Thymus (tissue), 2 donors: ENCODE data around the gene UPK1B. TPM values are rescaled to one million over a fixed set of nuclear protein-coding genes. Genes with fewer than 3 reads are reported as not detected.

Source experiments
- polyA plus RNA-seq: library from polyadenylated mRNA; stranded (reverse); fragments of 200-250 nt; gene quantifications from one replicate; pipeline ENCODE4 v1.2.3, GENCODE V29; 2013
- total RNA-seq: library from RNA; stranded (reverse); fragments of 120-200 nt; gene quantifications from one replicate; pipeline ENCODE4 v1.2.4, GENCODE V29; 2013
- donor health status: healthy.

UPK1B gene
- total and polyA plus RNA-seq, 2 donors, result 0.52 to 8.6 TPM

Other genes starting within 250 kb of the UPK1B start
- 0.42 TPM for gene IGSF11, start 138.8 kb upstream of the UPK1B start, total RNA-seq
- 0.27 TPM for gene IGSF11, start 138.8 kb upstream of the UPK1B start, polyA plus RNA-seq
- not detected for gene TEX55, start 27.4 kb upstream of the UPK1B start, total RNA-seq
- gene TEX55, start 27.4 kb upstream of the UPK1B start, polyA plus RNA-seq, result not detected
- gene B4GALT4, start 67.3 kb downstream of the UPK1B start, total RNA-seq, result 11.6 TPM
- gene B4GALT4, start 67.3 kb downstream of the UPK1B start, polyA plus RNA-seq, result 15.2 TPM
- gene ARHGAP31, start 120.8 kb downstream of the UPK1B start, total RNA-seq, result 8.2 TPM
- 3.5 TPM for gene ARHGAP31, start 120.8 kb downstream of the UPK1B start, polyA plus RNA-seq